NCI-H187 treated with DMSO at 0.1 percent for 48 hours (cell line): Measurements from ENCODE around the gene SLK.

Experiments
- DNase-seq: peaks from one replicate; lab custom pipeline; 2025; lab: John Stamatoyannopoulos, UW

SLK gene

DNA sequence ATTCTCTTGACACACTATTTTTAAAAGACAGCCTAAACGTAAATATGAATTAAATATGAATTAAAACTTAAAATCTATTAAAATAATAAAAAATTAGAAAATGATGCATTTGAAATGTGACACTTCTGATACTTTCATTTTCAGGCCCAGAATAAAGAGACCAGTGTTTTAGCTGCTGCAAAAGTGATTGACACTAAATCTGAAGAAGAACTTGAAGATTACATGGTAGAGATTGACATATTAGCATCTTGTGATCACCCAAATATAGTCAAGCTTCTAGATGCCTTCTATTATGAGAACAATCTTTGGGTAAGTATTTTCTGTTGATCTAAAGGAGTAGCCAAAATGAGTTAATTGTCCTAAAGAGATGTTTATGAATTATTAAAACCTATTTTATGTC is 23.6 kb downstream of the SLK start:
- DNase-seq: no peak

DNA sequence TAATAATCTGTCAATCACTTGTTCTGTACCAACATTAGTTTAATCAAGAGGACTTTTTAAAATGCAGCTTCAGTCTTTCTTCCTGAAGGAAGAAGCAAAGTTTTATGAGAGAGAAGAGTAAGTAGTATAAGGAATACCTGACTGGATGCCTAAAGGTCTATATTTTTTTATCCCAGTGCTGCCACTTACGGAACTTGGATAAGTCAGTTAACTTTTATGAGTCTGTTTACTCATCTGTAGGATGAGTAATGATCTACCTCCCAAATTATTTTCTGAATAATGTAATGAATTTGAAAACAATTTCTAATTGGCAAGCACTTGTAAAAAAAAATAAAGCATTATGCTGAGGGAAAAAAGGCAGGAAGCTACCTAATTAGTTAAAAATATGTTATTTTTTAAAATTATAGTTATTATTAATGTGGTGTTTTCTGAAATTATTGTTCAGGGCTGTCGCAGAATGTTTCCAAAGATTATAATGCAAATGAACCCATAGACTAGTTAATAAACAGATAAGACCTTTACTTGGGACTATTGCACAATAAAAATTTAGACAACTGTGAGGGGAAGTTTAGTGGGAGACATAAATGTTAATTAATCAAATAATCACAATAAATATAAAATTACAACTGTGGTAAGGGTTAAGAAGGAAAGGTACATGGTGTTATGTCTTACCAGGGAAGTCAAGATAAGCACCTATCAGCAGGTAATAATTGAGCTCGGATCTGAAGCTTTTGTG is 24.6 kb downstream of the SLK start:
- DNase-seq: no peak

DNA sequence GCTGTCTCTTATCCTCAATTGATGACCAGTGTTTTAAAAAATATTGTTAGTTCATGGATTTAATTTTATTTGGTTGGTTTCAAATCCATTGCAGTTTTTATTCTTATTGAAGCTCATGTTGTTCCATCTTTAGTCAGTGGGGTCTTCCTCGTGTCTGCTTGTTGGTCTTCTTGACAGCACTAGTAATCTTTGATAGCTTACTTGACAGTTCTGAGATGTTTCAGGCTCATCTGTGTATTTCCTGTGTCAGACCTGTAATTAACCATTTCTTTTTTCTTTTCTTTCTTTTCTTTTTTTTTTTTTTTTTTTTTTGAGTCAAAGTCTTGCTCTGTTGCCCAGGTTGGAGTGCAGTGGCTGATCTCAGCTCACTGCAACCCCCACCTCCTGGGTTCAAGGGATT is 28.2 kb downstream of the SLK start:
- DNase-seq: no peak

DNA sequence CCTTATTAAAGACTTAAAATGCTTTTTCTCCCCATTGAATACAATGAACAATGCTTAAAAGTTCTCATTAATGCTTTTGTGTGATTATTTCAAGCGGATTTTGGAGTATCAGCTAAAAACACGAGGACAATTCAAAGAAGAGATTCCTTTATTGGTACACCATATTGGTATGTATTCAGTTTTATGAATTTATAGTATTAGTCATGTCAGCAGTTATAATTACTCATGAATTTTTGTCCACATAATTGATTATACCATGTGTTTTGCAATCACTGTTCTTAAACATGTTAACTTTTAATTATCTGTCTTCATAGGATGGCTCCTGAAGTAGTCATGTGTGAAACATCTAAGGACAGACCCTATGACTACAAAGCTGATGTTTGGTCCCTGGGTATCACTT is 31.9 kb downstream of the SLK start:
- no peak for DNase-seq

DNA sequence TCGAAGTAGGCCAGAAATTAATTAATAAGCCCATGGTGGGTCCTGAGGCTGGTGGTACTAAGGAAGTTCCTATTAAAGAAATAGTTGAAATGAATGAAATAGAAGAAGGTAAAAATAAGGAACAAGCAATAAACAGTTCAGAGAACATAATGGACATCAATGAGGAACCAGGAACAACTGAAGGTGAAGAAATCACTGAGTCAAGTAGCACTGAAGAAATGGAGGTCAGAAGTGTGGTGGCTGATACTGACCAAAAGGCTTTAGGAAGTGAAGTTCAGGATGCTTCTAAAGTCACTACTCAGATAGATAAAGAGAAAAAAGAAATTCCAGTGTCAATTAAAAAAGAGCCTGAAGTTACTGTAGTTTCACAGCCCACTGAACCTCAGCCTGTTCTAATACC is 36.0 kb downstream of the SLK start:
- no peak for DNase-seq

DNA sequence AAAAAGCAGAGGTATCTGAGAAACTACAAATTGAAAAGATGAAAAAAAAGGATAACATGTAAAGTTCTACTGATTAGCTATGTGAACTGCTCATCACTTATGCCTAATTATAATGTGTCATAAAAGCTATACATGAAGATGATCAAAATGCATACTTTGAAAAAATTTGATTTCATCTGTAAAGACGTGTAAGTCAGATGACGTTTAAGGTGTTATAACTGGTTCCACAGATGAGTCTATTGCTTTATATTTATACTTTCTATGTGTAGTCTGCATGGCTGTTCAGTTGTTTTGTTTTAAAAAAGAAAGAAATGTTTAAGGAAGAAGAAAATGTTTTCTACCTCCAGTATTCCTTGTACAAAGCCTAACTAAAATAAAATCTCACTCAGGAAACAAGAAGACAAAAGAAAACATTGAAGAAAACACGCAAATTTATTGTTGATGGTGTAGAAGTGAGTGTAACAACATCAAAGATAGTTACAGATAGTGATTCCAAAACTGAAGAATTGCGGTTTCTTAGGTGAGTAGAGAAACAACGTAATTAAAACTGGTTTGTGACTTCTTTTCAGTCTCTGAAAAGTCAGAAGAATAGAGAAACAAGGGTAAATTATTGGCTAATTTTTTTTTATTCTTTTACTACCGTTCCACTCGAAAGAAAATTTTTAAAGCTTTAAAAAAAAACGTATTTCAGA is 38.4 kb downstream of the SLK start:
- no peak for DNase-seq

DNA sequence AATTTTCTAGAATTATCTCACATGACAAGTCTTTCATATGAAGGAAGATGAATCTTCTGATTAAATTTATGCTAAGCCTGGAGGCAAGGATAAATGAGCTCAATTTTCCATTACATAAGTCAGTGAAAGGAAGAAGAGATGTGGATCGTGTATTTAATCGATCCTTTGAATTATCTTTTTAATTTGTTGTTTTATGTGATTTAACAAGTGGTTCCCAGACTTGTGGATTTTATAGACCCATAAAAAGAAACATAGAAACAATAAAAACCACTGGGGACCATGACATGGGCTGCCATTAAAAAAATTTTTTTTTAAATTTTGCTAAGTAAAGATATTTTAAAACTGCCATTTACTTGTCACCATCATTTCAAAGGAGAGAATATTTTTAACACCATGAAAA is 45.0 kb downstream of the SLK start:
- no peak for DNase-seq

DNA sequence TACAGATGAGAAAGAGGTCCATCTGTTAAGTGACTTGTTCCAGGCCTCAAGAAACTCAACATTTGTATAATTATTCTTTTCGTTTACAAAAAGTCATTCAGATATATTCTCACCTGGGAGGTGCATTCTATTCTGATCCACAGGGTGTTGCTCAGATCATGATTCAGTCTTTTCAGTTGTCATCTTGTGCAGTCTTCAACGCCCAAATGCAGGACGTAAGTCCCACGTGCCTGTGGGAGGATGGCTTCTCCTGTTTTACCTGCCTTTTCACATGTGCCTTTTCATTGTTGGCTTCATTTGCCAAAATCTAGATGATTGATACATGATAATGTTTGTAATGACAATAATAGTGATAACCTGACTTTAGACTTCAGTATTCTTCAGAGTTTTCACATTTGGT is 46.5 kb downstream of the SLK start:
- no peak for DNase-seq

DNA sequence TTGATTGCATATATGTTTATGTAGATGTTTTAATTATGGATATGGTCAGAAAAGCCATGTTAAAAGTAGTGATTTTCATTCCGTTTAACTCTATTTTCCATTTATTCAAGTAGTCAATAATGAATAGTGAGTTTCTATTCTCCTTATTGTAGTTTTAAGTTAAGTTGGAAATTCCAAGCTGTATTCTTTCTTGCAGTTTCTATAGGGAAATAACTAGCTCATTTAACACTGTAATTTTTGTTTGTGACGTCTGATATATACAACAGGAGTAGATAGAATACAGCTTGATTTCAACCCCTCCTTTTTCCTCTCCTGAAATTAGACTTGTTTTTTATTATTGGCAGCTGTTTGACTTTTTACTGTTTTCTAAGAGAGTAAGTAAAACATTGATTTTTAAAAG is 47.2 kb downstream of the SLK start:
- DNase-seq: no peak

DNA sequence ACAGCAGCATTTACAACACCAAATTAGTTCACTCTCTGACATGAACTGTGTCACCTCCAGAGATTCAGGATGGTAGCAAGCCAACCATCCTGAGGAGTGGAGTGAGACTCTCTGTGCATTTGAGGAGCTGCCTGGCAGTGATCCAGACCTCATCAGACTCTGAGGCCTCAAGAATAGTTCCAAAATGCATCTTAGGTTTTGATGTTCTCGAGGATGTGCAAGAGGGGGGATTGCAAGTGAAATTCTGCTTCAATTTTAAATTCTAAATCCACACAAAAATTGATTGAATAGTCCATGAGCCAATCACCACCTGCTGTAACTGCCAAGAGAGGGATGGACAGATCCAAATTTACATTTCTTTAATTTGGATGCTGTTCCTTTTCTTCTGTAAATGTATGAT is 49.7 kb downstream of the SLK start:
- no peak for DNase-seq

DNA sequence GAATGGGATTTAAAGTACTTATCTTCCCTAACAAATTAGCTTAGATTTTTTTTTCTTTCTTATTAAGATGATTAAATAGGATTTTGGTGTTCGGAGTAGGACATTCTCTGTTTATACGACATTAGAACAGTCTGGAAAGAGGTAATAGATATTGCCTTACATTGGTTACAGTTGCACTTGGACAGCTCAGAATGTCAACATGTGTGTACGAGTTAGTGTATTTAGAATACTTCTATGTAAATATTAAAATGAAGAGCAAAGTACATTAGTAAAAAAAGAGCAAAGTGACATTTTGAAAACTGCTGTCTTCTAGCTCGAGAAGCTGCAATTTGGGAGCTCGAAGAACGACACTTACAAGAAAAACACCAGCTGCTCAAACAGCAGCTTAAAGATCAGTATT is 51.5 kb downstream of the SLK start:
- no peak for DNase-seq

DNA sequence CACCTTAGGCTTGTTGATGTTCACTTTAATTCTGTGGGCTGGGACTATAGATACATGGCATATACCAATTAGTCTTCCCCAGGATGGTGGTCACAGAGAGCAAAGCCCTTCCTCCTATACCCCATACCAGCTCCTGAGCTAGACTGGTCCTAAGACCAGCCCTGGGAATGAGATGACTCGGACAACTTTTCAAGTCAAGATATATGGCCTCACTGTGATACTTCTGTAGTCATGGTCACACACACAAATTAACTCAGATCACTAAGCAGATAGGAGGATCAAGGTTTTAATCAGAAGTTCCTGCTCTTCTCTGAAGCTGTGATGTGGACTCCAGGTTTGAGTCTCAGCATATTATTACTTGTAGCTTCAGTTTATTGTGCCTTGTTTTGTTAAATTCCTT is 53.1 kb downstream of the SLK start:
- DNase-seq: no peak

DNA sequence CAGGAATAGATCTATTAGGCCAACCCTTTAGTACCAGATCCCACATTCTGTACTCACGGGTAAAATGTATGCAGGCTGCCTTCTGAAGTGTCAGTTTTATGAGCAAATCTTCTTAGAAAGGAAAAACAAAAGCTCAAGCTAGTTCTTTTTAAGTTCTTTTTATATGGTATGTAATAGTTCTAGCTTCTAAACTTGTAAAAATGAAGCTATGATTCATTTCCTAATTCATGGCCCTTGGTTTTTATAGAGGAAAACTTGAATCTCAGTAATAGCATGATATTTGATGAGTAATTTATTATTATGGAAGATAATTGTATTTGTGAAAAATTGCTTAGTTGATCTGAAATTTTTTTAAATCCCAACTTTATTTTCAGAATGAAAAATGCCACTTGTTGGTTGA is 54.3 kb downstream of the SLK start:
- no peak for DNase-seq

DNA sequence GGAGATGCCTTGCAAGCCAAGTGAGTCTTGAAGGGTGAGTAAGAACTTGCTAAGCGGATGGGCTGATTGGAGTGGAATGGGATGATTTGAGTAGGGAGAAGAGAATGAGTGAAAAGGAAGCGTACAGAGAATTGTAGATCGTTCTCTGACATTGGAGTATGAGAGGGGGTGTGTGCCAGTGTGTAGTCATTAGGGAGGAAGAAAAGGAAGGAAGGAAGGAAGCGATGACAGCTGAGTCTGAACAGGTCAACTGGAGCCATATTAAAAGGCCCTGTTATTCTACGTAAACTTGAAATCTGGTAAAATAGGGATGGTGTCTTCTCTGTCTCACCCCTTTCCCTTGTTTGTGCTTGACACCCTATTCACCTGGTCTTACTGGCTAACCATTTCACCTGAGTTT is 55.1 kb downstream of the SLK start:
- no peak for DNase-seq

DNA sequence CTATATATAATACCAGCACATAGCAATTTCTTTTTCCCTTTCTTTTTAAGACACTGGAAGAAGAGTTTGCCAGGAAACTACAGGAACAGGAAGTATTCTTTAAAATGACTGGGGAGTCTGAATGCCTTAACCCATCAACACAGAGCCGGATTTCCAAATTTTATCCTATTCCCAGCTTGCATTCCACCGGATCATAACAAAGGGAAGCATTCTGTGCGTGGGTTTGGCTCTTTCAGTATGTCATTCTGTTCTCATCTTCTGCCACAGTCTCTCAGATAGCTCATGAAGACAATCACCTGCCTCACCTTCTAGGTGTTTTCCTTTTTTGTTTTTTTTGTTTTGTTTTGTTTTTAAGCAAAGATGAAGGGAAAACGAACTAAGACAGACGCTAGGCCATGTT is 58.6 kb downstream of the SLK start:
- no peak for DNase-seq

DNA sequence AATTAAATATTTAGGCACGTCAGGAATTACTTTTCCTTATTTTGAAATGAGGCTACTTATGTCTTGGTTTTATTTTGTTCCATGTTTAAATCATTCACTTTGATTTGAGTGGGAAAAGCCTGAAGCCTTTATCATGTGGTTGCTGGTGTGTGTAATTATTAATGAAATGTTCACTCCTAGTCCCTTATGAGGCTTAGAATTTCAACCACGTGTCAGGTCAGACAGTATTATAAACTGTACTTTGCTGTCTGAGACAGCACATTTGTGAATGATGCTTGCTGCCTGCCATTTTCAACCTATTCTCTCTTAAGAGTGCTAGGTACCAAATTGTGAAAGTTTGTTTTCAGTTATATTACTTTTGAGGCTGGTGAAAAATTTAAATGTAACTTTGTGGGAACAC is 59.8 kb downstream of the SLK start:
- DNase-seq: no peak

DNA sequence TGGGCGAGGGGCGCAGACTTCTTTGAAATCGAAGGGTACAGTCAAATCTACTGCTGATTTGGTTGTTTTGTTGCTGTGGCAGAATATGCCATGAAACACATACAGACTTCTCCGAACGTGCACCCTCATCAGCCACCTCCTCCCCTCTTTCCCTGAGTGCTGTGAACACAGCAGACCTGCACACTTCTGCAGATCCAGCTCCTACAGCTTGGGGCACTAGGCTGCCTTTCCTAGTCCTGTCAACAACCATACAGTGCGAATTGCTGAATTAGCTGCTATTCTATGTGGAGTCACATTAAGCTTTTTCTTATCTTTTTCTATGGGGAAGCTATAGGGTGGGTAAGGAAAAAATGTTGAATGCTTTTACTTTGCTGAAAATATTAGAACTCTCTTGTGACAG is 61.2 kb downstream of the SLK start:
- DNase-seq: no peak

DNA sequence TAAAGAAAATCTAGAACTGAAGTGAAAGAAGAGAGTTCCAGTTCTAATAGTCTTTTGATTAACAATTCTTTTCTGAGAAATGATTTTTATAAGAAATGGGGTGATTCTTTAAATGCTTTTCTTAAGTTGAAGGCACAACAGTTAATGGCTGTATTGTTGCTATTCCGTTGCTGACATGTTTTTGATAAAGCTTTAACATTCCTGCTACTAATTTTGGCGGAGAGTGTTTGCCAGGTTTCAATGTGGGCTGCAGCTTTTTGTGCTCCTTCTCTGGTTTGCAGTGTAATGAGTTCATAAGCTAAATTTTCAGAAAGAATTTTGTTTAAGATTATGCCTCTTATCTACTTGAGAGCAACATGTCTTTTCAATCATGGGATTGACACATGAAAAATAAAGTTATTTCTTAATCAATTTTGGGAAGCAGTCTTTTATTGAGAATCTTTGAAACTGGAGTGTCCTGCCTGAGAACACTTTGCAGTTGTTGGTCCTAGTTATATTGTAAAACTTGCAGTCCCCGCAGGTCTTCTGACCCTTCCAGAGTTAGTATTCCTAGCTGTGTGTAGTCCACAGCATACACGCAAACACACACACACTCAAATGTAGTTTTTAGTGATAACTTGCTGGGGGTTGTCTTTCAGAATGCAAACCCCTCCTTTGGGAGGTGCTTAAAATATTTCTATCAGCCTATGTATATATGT is 62.0 kb downstream of the SLK start:
- DNase-seq: no peak

DNA sequence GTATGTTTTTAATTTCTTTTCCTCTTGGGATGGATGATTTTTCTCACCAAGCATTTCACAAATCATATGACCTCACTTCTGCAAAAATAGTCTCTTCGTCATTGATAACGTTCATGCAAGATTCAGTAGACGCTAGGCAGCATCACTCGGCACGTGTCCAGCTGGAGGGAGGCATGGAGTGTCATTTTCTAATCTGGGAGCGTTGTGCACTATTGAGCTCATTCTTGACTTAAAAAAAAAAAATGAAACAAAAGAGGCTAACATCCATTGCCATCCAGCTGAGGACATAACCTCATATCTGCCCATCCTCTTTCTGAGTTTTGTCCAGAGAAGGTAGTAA is 62.6 kb downstream of the SLK start:
- DNase-seq: no peak

DNA sequence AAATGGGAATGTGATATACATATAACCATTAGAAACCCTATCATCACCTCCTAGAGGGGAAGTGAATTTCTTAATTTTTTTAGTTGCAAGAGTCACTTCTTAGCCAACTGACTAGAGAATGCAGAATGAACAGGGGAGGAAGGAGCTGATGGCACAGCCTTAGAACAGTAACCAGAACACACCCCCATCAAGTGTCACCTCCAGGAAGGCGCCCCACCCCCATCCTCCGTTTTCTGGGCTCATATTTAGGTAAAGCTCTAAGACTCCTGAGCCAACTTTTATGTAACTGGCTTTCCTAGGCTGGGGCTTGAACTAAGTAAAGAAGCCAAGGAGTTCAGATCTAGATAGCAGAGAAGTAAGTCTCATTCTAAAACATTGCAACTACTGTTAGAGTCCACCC is 64.7 kb downstream of the SLK start:
- DNase-seq: no peak

DNA sequence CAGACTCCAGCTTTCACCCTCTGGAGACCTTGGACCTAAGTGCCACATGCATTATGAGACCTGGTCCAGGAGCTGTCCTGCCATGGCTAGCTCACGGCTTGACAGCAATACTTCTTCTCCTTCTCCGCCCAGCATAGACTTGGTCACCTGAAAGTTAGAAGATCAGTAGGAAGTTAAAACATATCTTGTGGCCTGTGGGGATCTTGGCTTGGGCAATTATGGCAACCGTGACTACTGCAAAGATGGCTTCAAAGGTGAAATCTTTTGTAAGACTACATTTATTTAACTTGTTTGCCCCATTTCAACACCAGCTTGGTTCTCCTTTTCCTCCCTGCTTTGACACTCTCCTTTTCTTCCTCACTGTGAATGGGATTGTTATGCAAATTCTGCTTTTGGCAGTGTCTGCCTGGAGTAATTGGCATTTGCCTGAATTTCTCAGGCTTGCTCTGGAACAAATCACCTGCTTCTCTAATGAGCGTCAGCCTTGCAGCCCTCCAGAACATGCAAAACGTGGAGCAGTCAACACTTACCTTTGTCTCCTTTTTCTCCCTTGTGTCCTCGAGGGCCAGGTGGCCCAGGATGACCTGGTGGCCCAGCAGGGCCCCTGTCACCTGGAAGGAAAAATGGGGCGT is 65.3 kb downstream of the SLK start:
- no peak for DNase-seq

DNA sequence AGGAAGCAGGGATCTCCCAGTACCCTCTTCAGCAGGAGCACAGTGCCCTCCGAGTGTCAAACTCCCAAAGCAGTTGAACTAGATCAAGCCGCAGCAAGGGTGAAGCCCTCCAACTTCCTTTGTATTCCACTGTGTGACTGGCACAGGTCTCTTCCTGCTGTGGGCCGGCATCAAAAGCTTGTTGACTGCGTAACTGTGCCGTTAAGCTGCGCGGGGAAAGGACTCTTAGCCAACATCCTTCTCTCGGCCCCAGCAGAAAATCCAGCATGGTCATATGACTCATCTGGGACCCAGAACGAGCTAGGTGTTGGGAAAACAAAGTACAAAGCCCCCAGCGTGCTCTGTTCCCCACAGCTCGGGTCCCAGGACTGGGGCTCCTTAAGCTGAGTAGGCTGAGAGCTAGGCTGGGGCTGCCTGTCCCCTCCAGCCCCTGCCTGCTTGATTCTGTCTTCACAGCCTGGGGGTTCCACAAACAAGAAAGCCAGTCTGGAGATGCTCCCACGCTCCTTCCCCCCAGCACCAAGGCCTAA is 66.5 kb downstream of the SLK start:
- DNase-seq: no peak

DNA sequence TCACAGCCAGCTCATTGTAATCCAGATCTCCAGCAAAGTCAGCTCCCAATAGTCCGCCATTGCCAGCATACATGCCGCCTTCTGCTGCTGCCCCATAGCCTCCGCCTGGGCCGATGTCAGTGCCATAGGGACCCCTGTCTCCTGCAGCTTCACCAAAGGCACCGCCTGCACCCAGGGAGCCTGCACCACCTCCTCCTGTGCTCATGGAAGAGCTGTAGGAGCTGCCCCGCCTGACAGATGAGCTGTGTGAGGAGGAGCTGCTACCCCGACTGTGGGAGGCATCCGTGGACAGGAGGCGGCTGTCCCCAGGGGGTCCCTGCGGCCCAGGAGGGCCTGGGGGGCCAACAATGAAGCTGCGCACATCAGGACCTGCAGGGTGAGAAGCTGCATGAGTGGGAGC is 67.0 kb downstream of the SLK start:
- DNase-seq: no peak
